ENCODE measurements around the gene DTD1. TPM values are rescaled to one million over a fixed set of nuclear protein-coding genes. Genes with fewer than 3 reads are reported as not detected.
A peak's percentile ranks its signal among the peaks of the same experiment; 100 is the strongest.

DTD1 gene
- polyA plus RNA-seq, 1 donor: 17.4 TPM

GRCh38 chr20:18633411-18633810 lies 45.6 kb downstream of the DTD1 start:
- H3K27me3 ChIP-seq (ENCODE audit: control insufficient read depth, insufficient read depth, low read length): no peaks in the 10 kb centered on the region
- no peak for DNase-seq
- no peaks in the 10 kb centered on the region for H3K36me3 ChIP-seq (ENCODE audit: control insufficient read depth, insufficient read depth, low read length)
- no peaks in the 10 kb centered on the region for H3K4me1 ChIP-seq (ENCODE audit: control insufficient read depth, insufficient read depth, low read length)
- H3K4me3 ChIP-seq (ENCODE audit: low read length): no peak overlapping the region
- H3K9me3 ChIP-seq (ENCODE audit: control insufficient read depth, low read depth, low read length): no peaks in the 10 kb centered on the region
- no CpG with 5 or more reads among the region's 2 CpGs for WGBS (ENCODE audit: insufficient coverage, low lambda C conversion rate)
- no peak overlapping the region for H3K27ac ChIP-seq (ENCODE audit: low read length)

- no peaks in the 10 kb centered on the region for H3K4me1 ChIP-seq (ENCODE audit: control insufficient read depth, insufficient read depth, low read length)
- peak in 1 of 2 donors; percentile 33 for DNase-seq
- no peaks in the 10 kb centered on the region for H3K9me3 ChIP-seq (ENCODE audit: control insufficient read depth, low read depth, low read length)
- no peak overlapping the region for H3K4me3 ChIP-seq (ENCODE audit: low read length)
- no peaks in the 10 kb centered on the region for H3K36me3 ChIP-seq (ENCODE audit: control insufficient read depth, insufficient read depth, low read length)
- WGBS (ENCODE audit: insufficient coverage, low lambda C conversion rate): 37% methylated on average over 5 of the region's 5 CpGs
- H3K27ac ChIP-seq (ENCODE audit: low read length): no peak overlapping the region
- H3K27me3 ChIP-seq (ENCODE audit: control insufficient read depth, insufficient read depth, low read length): no peaks in the 10 kb centered on the region
Measured at GRCh38 chr20:18634501-18634900, 46.6 kb downstream of the DTD1 start.

- H3K36me3 ChIP-seq (ENCODE audit: control insufficient read depth, insufficient read depth, low read length): no peaks in the 10 kb centered on the region
- H3K27ac ChIP-seq (ENCODE audit: low read length): no peak overlapping the region
- no CpG with 5 or more reads among the region's 1 CpG for WGBS (ENCODE audit: insufficient coverage, low lambda C conversion rate)
- no peaks in the 10 kb centered on the region for H3K4me1 ChIP-seq (ENCODE audit: control insufficient read depth, insufficient read depth, low read length)
- H3K4me3 ChIP-seq (ENCODE audit: low read length): no peak overlapping the region
- no peaks in the 10 kb centered on the region for H3K27me3 ChIP-seq (ENCODE audit: control insufficient read depth, insufficient read depth, low read length)
- no peak for DNase-seq
- H3K9me3 ChIP-seq (ENCODE audit: control insufficient read depth, low read depth, low read length): no peaks in the 10 kb centered on the region
Measured at GRCh38 chr20:18635380-18635779, 47.5 kb downstream of the DTD1 start.

GRCh38 chr20:18637224-18637623 lies 49.4 kb downstream of the DTD1 start:
- Histone ChIP-seq H3K9me3 (ENCODE audit: control insufficient read depth, low read depth, low read length) (no peaks in the 10 kb centered on the region), H3K4me3 (ENCODE audit: low read length) (no peak overlapping the region), H3K27ac (ENCODE audit: low read length) (no peak overlapping the region), H3K36me3 (ENCODE audit: control insufficient read depth, insufficient read depth, low read length) (no peaks in the 10 kb centered on the region), H3K4me1 (ENCODE audit: control insufficient read depth, insufficient read depth, low read length) (no peaks in the 10 kb centered on the region), H3K27me3 (ENCODE audit: control insufficient read depth, insufficient read depth, low read length) (no peaks in the 10 kb centered on the region)
- DNase-seq: no peak
- 100% methylated on average over 2 of the region's 5 CpGs for WGBS (ENCODE audit: insufficient coverage, low lambda C conversion rate)

- WGBS (ENCODE audit: insufficient coverage, low lambda C conversion rate): no CpG with 5 or more reads among the region's 2 CpGs
Measured at GRCh38 chr20:18638768-18639167, 50.9 kb downstream of the DTD1 start.

GRCh38 chr20:18639501-18639979 lies 51.7 kb downstream of the DTD1 start:
- no peaks in the 10 kb centered on the region for H3K27me3 ChIP-seq (ENCODE audit: control insufficient read depth, insufficient read depth, low read length)
- no peaks in the 10 kb centered on the region for H3K36me3 ChIP-seq (ENCODE audit: control insufficient read depth, insufficient read depth, low read length)
- 80% methylated on average over 3 of the region's 9 CpGs for WGBS (ENCODE audit: insufficient coverage, low lambda C conversion rate)
- H3K27ac ChIP-seq (ENCODE audit: low read length): no peak overlapping the region
- H3K4me3 ChIP-seq (ENCODE audit: low read length): no peak overlapping the region
- H3K4me1 ChIP-seq (ENCODE audit: control insufficient read depth, insufficient read depth, low read length): no peaks in the 10 kb centered on the region
- no peaks in the 10 kb centered on the region for H3K9me3 ChIP-seq (ENCODE audit: control insufficient read depth, low read depth, low read length)
- DNase-seq: no peak

More at GRCh38 chr20:18638768-18639167, 50.9 kb downstream of the DTD1 start:
- no peaks in the 10 kb centered on the region for H3K9me3 ChIP-seq (ENCODE audit: control insufficient read depth, low read depth, low read length)
- DNase-seq: no peak
- H3K27me3 ChIP-seq (ENCODE audit: control insufficient read depth, insufficient read depth, low read length): no peaks in the 10 kb centered on the region
- H3K4me3 ChIP-seq (ENCODE audit: low read length): no peak overlapping the region
- H3K27ac ChIP-seq (ENCODE audit: low read length): no peak overlapping the region
- H3K4me1 ChIP-seq (ENCODE audit: control insufficient read depth, insufficient read depth, low read length): no peaks in the 10 kb centered on the region
- H3K36me3 ChIP-seq (ENCODE audit: control insufficient read depth, insufficient read depth, low read length): no peaks in the 10 kb centered on the region

GRCh38 chr20:18645196-18645745 lies 57.4 kb downstream of the DTD1 start:
- WGBS (ENCODE audit: insufficient coverage, low lambda C conversion rate): no CpG with 5 or more reads among the region's 3 CpGs
- DNase-seq: no peak
- H3K36me3 ChIP-seq (ENCODE audit: control insufficient read depth, insufficient read depth, low read length): no peaks in the 10 kb centered on the region
- no peaks in the 10 kb centered on the region for H3K9me3 ChIP-seq (ENCODE audit: control insufficient read depth, low read depth, low read length)
- H3K27me3 ChIP-seq (ENCODE audit: control insufficient read depth, insufficient read depth, low read length): no peaks in the 10 kb centered on the region
- no peak overlapping the region for H3K4me3 ChIP-seq (ENCODE audit: low read length)
- no peak overlapping the region for H3K27ac ChIP-seq (ENCODE audit: low read length)
- H3K4me1 ChIP-seq (ENCODE audit: control insufficient read depth, insufficient read depth, low read length): no peaks in the 10 kb centered on the region

- no peaks in the 10 kb centered on the region for H3K36me3 ChIP-seq (ENCODE audit: control insufficient read depth, insufficient read depth, low read length)
- H3K27me3 ChIP-seq (ENCODE audit: control insufficient read depth, insufficient read depth, low read length): no peaks in the 10 kb centered on the region
- H3K9me3 ChIP-seq (ENCODE audit: control insufficient read depth, low read depth, low read length): no peaks in the 10 kb centered on the region
- no peak overlapping the region for H3K4me3 ChIP-seq (ENCODE audit: low read length)
- DNase-seq: no peak
- whole genome bisulfite sequencing (ENCODE audit: insufficient coverage, low lambda C conversion rate): no CpG with 5 or more reads among the region's 6 CpGs
- H3K27ac ChIP-seq (ENCODE audit: low read length): no peak overlapping the region
- no peaks in the 10 kb centered on the region for H3K4me1 ChIP-seq (ENCODE audit: control insufficient read depth, insufficient read depth, low read length)
Measured at GRCh38 chr20:18645851-18646250, 58.0 kb downstream of the DTD1 start.

GRCh38 chr20:18647777-18648176 lies 59.9 kb downstream of the DTD1 start:
- WGBS (ENCODE audit: insufficient coverage, low lambda C conversion rate): no CpG with 5 or more reads among the region's 2 CpGs
- H3K27ac ChIP-seq (ENCODE audit: low read length): no peak overlapping the region
- H3K27me3 ChIP-seq (ENCODE audit: control insufficient read depth, insufficient read depth, low read length): no peaks in the 10 kb centered on the region
- no peak for DNase-seq
- H3K36me3 ChIP-seq (ENCODE audit: control insufficient read depth, insufficient read depth, low read length): no peaks in the 10 kb centered on the region
- H3K9me3 ChIP-seq (ENCODE audit: control insufficient read depth, low read depth, low read length): no peaks in the 10 kb centered on the region
- H3K4me1 ChIP-seq (ENCODE audit: control insufficient read depth, insufficient read depth, low read length): no peaks in the 10 kb centered on the region
- H3K4me3 ChIP-seq (ENCODE audit: low read length): no peak overlapping the region

GRCh38 chr20:18650224-18650623 lies 62.4 kb downstream of the DTD1 start:
- no peak overlapping the region for H3K27ac ChIP-seq (ENCODE audit: low read length)
- no peaks in the 10 kb centered on the region for H3K9me3 ChIP-seq (ENCODE audit: control insufficient read depth, low read depth, low read length)
- H3K4me1 ChIP-seq (ENCODE audit: control insufficient read depth, insufficient read depth, low read length): no peaks in the 10 kb centered on the region
- no peak for DNase-seq
- H3K4me3 ChIP-seq (ENCODE audit: low read length): no peak overlapping the region
- no peaks in the 10 kb centered on the region for H3K27me3 ChIP-seq (ENCODE audit: control insufficient read depth, insufficient read depth, low read length)
- no peaks in the 10 kb centered on the region for H3K36me3 ChIP-seq (ENCODE audit: control insufficient read depth, insufficient read depth, low read length)
- 83% methylated on average over 1 of the region's 5 CpGs for WGBS (ENCODE audit: insufficient coverage, low lambda C conversion rate)

- H3K36me3 ChIP-seq (ENCODE audit: control insufficient read depth, insufficient read depth, low read length): no peaks in the 10 kb centered on the region
- H3K9me3 ChIP-seq (ENCODE audit: control insufficient read depth, low read depth, low read length): no peaks in the 10 kb centered on the region
- WGBS (ENCODE audit: insufficient coverage, low lambda C conversion rate): 80% methylated on average over 1 of the region's 1 CpG
- DNase-seq: no peak
- no peak overlapping the region for H3K27ac ChIP-seq (ENCODE audit: low read length)
- H3K27me3 ChIP-seq (ENCODE audit: control insufficient read depth, insufficient read depth, low read length): no peaks in the 10 kb centered on the region
- H3K4me1 ChIP-seq (ENCODE audit: control insufficient read depth, insufficient read depth, low read length): no peaks in the 10 kb centered on the region
- no peak overlapping the region for H3K4me3 ChIP-seq (ENCODE audit: low read length)
Measured at GRCh38 chr20:18653736-18654447, 66.0 kb downstream of the DTD1 start.

Data from large intestine (tissue), 3 donors.